GM19239 (cell line): ENCODE data around the gene BTF3.
A peak's percentile ranks its signal among the peaks of the same experiment; 100 is the strongest.
"Not testable (repeated sequence)": the region's sequence is repeated elsewhere in the genome, so short reads cannot be mapped to it uniquely, and the experiment has no call there.

Source experiments
- DNase-seq: peaks from one replicate; pipeline ENCODE4 v3.0.0; 2011; ENCODE audit warnings: low spot score; ENCODE audit not compliant: insufficient read length
- FAIRE-seq: peaks from 2 replicates; lab custom pipeline; 2011; peaks lifted over from hg19 to GRCh38; lab: Jason Lieb, UNC

BTF3 gene

DNA sequence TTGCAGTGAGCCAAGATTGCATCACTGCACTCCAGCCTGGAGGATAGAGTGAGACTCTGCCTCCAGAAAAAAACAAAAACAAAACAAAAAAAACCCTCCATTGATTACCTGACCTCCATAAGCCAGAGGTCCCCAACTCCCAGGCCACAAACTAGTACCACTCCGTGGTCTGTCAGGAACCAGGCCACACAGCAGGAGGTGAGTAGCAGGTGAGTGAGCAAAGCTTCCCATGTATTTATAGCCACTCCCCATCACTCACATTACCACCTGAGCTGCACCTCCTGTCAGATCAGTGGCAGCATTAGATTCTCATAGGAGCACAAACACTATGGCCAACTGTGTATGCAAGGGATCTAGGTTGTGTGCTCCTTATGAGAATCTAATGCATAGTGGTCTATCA, 13.7 kb upstream of the BTF3 start:
- no peak for DNase-seq
- no peak for FAIRE-seq

GRCh38 chr5:73485715-73486114, 12.5 kb upstream of the BTF3 start:
- FAIRE-seq (no peak), DNase-seq (no peak)

DNA sequence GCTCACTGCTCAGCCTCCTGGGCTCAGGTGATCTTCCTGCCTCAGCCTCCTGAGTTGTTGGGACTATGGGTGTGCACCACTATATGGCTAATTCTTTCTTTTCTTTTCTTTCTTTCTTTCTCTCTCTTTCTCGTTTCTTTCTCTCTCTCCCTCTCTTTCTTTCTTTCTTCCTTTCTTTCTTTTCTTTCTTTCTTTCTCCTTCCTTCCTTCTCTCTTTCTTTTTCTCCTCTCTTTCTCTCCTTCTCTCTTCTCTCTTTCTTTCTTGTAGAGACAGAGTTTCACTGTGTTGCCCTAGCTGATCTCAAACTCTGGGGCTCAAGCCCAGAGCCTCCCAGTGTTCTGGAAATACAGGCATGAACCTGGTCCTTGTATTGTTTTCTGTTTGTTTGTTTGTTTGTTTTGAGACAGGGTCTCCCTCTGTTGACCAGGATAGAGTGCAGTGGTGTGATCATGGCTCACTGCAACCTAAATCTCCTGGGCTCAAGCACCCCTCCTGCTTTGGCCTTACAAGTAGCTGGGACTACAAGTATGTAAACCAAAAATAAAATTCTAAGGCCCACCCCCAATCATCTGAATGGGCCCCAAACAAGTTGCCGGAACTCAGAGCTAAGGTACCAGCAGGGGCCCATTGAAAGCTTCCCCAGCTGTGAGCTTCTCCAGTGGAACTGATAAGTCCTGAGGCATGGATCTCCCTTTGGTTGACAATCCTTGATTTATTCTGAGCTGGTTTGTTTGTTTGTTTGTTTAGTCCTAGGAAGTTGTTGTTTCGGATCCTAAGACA, 11.9 kb upstream of the BTF3 start:
- FAIRE-seq: no peak
- no peak for DNase-seq

DNA sequence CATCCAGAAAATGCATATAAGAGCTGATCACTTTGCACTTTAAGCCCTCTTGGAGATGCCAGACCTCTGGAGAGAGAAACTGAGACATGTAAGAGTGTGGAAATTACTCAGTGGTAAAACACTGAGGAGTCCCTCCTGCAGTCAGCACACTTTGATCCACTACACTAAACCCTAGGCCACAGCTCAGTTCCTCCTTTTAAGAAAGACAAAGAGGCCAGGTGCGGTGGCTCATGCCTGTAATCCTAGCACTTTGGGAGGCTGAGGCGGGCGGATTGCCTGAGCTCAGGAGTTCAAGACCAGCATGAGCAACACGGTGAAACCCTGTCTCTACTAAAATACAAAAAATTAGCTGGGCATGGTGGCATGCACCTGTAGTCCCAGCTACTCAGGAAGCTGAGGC, 11.0 kb upstream of the BTF3 start:
- not testable (repeated sequence) for FAIRE-seq, DNase-seq

- no peak for DNase-seq
Measured at GRCh38 chr5:73487815-73488214, 10.4 kb upstream of the BTF3 start.

DNA sequence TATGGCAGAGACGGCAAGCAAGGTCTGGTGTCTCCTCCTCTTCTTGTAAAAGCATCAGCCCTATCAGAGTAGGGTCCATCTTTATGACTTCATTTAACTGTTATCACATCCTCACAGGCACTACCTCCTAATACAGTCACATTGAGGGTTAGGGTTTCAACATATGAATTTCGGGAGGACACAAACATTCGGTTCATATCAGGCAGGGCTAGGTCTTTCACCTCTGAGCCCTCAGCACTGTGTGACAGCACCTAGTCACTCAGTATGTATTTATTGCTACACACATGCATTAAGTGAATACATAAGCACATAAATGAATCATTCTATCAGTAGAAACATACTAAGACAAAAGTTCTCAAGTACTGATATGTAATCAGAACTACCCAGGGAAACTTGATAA, 9.4 kb upstream of the BTF3 start:
- FAIRE-seq: no peak
- DNase-seq: no peak

More at GRCh38 chr5:73487815-73488214, 10.4 kb upstream of the BTF3 start:
- no peak for FAIRE-seq

GRCh38 chr5:73490088-73490487, 8.2 kb upstream of the BTF3 start:
- FAIRE-seq: no peak
- no peak for DNase-seq

DNA sequence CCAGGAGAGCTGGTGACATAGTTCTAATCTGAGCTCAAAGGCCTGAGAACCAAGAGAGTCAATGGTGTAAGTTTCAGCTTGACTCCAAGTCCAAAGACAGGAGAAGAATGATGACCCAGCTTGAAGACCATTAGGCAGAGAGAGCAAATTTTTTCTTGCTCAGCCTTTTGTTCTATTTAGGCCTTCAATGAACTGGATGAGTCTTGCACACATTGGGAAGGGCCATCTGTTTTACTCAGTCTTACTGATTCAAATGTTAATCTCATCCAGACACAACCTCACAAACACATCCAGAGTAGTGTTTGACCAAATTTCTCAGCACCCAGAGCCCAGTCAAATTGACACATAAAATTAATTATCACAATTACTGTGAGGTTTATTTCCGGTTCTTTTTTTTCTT, 7.1 kb upstream of the BTF3 start:
- FAIRE-seq: no peak
- DNase-seq: no peak

DNA sequence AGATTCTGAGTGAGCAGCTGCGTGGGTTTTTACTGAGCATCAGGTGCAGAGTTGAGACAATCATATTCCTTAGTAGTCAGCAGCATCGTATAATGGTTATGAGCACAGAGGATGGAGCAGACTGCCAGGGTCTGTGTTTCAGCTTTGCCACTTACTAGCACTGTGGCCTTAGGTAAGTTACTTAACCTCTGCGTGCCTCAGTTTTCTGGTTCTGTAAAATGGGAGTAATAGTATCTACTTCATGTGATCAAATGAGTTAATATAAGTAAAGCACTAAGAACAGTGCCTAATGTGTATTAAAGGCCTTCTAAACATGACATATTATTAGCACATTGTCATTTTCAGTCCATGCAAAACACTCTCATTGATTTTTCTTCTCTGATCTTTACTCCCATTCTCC, 4.8 kb upstream of the BTF3 start:
- no peak for FAIRE-seq
- DNase-seq: no peak

DNA sequence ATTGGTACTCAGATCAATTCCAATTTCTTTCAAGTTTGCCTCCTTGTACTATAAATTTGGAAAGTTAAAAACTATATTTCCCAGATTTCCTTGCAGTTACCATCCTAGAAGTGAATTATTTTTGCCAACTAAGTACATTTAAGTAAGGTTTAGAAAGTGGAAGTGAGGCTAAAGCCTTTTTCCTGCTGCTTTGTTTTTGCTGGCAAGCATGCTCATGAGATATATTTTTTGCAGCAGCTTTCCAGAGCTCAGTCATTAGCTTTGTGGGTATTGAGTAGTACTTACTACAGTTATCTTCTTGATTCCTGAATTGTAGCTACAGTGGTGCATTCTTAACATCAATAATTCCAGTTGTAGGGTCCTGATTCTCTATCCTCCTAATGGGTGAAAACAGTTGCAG, 3.5 kb upstream of the BTF3 start:
- no peak for DNase-seq
- FAIRE-seq: no peak

- FAIRE-seq (no peak), DNase-seq (no peak)
Measured at GRCh38 chr5:73495772-73496335, 2.4 kb upstream of the BTF3 start.

- no peak for DNase-seq
Measured at GRCh38 chr5:73496984-73497457, 1.2 kb upstream of the BTF3 start.

DNA sequence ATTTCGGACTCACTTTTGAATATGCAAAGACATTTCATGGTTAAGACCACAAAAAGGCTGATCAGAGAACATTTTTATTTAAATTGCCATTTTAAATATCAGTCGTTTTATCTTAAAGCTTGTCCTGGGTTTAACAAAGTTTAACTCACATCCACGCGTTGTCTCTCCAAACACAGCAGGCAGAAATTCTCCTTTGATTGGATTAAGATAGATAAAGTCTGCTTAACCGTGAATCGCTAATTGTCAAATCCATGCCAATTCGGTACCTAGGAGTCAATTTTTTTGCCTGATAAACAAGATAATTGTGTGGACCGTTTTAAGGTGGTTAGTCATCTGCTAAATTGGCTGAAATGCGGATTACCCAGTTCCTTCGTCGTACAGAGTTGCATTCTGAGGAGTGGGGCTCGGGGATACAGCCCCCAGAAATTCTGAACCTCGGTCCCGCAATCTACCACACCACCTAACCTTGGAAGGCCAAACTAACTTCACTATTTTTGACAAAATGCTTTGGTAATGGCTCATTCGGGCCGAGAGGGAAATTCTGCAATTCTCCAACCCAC, 665 bp upstream of the BTF3 start:
- FAIRE-seq: peak; percentile 84
- no peak for DNase-seq

More at GRCh38 chr5:73496984-73497457, 1.2 kb upstream of the BTF3 start:
- FAIRE-seq: no peak

GRCh38 chr5:73499187-73499586, 945 bp downstream of the BTF3 start:
- FAIRE-seq: peak; percentile 40
- no peak for DNase-seq

DNA sequence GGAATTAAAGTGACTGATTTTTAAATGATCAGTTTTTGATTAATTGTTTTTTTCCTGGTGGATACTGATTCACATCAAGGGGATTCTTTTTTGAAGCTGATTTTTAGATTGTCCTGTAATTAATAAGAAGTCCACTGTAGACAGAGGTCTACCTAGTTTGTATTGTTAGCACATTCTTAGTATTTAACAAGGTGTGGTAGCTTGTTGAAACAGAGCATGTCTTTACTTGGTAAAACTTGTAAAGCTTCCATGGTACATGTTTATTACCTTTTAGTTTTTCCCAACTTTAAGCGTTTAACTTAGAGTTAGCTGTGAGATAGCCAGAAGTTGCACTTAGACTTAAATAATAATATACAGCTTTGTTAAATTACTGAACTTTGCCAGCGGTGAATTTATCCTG, 1.5 kb downstream of the BTF3 start:
- DNase-seq (no peak), FAIRE-seq (peak; percentile 54)

- FAIRE-seq (no peak), DNase-seq (no peak)
Measured at GRCh38 chr5:73501406-73501805, 3.2 kb downstream of the BTF3 start.

- DNase-seq (no peak), FAIRE-seq (no peak)
Measured at GRCh38 chr5:73506459-73506955, 8.3 kb downstream of the BTF3 start.

DNA sequence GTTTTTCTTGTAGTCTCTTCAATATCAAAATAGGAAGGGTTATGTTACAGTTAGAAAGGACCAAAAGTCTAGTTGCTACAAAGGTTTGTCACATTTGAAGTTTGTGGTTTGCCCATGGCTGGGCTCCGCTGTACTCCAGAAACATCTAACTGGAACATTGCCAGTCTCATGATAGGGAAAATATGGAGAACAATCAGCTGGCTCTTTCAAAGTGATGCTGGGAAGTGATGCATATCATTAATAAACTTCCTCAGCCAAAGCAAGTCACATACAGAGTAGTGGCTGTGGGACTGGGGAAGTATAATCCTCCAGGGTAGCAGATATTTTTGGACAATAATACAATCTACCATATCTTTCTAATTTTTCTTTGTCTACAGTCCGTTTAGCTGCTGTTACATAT, 8.8 kb downstream of the BTF3 start:
- FAIRE-seq: no peak

GRCh38 chr5:73508521-73508920, 10.3 kb downstream of the BTF3 start:
- FAIRE-seq: peak; percentile 78

More for the DNA sequence above, 8.8 kb downstream of the BTF3 start:
- no peak for DNase-seq

DNA sequence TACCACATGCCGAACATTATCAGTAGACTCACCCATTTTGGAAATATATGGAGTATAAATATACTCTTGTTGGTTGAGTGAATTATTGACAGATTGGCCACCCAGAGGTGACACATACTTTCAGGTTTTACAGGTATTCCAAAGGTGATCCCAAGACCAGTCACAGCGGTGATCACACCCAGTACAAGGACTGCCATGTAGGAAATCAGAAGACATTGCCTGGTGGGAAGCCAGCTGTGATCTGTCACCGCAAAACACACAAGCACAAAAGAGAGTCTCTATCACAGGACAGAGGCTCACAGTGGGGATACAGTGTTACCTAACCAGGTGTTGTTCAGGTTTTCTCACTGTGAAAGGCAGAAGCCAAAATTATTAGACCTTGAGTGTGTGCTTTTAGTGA, 15.8 kb downstream of the BTF3 start:
- FAIRE-seq (no peak), DNase-seq (no peak)

More at GRCh38 chr5:73508521-73508920, 10.3 kb downstream of the BTF3 start:
- DNase-seq: not testable (repeated sequence)

- no peak for FAIRE-seq
- no peak for DNase-seq
Measured at GRCh38 chr5:73514418-73514817, 16.2 kb downstream of the BTF3 start.
